Endothelial cell of umbilical vein (primary cell): ENCODE data around the gene SRRM5.

Source experiments
- CTCF ChIP-seq, 2 donors: IDR thresholded peaks; 1 replicate in 1 of 2; 2 replicates in 1 of 2; pipeline ENCODE4 v1.5.1; 2011; ENCODE audit warnings: low read length in 2 of 2, mild to moderate bottlenecking in 2 of 2, moderate library complexity in 2 of 2, control low read depth in 1 of 2, inconsistent platforms in 1 of 2, low read depth in 1 of 2; ENCODE audit not compliant: insufficient read depth in 1 of 2; ENCODE audit errors: extremely low read depth in 1 of 2
- EZH2 ChIP-seq: IDR thresholded peaks from 2 replicates; pipeline ENCODE4 v1.6.1; 2012; ENCODE audit warnings: borderline replicate concordance, low read depth, mild to moderate bottlenecking, moderate library complexity, low read length, inconsistent platforms; ENCODE audit not compliant: severe bottlenecking
- MAX ChIP-seq: IDR thresholded peaks from 2 replicates; pipeline ENCODE4 v1.6.1; 2011; ENCODE audit not compliant: insufficient read depth, insufficient read length
- MYC ChIP-seq: IDR thresholded peaks from one replicate; pipeline ENCODE4 v1.6.1; 2011; ENCODE audit warnings: mild to moderate bottlenecking, low read depth, low read length
- POLR2A ChIP-seq: IDR thresholded peaks from 2 replicates; pipeline ENCODE4 v1.6.1; 2012; ENCODE audit warnings: low read depth, mild to moderate bottlenecking, control low read depth, low read length
- POLR2AphosphoS5 ChIP-seq: IDR thresholded peaks from 2 replicates; pipeline ENCODE4 v1.6.1; 2012; ENCODE audit warnings: low read depth, mild to moderate bottlenecking, control low read depth, low read length, moderate library complexity; ENCODE audit not compliant: insufficient read depth

GRCh38 chr19:43616954-43617353, 5.1 kb downstream of the SRRM5 start:
- no peak for TF ChIP-seq POLR2AphosphoS5
- TF ChIP-seq MAX, result no peak
- no peak for TF ChIP-seq CTCF (IDR thresholded peaks at IDR 0.05; ENCODE audit: extremely low read depth in 1 of 2, insufficient read depth in 1 of 2, low read depth in 1 of 2, low read length in 2 of 2)
- TF ChIP-seq MYC, result no peak
- TF ChIP-seq EZH2, result no peak
- no peak for TF ChIP-seq POLR2A
